K562 (cell line): ENCODE results near the gene BORCS5. TPM values are rescaled to one million over a fixed set of nuclear protein-coding genes. Genes with fewer than 3 reads are reported as not detected.

Experiments
- ATAC-seq: fragments of 200-7000 bp; cut with Tn5 transposase; 3 replicates; pipeline ENCODE4 v1.9.1; 2020; ENCODE audit warnings: moderate library complexity
- Bru-seq: library from RNA; stranded (reverse); fragments of 400-500 nt; gene quantifications from one replicate; lab custom pipeline; 2021; lab: Mats Ljungman, UMichigan
- BruChase-seq, 2 experiments: library from RNA; stranded (reverse); fragments of 400-500 nt; gene quantifications; one replicate each; lab custom pipeline; 2021; lab: Mats Ljungman, UMichigan
- BruUV-seq: library from RNA; stranded (reverse); fragments of 400-500 nt; replicated peaks from 2 replicates; lab custom pipeline; 2021; lab: Mats Ljungman, UMichigan
- CTCF ChIA-PET: fragments of 300-600 bp; formaldehyde crosslinking; extraction: SDS; loops from one replicate; lab custom pipeline; 2021; ENCODE audit warnings: low intra/inter-chr PET ratio; lab: Yijun Ruan, JAX
- POLR2A ChIA-PET: fragments of 300-600, 350-650 bp; sonication (Branson Sonifier 250); formaldehyde crosslinking; extraction: SDS; loops from one replicate; lab custom pipeline; 2021; ENCODE audit warnings: antibody characterized with exemption, inconsistent platforms; lab: Yijun Ruan, JAX
- DNase-seq, 4 experiments: peaks; one replicate each; pipeline versions ENCODE4 v3.0.0 to v3.0.0-alpha.2; 2011 to 2018; ENCODE audit warnings: low spot score in 3 of 4, mixed read lengths in 3 of 4; ENCODE audit errors: extremely low read depth in 1 of 4
- FAIRE-seq: peaks from 2 replicates; lab custom pipeline; 2011; peaks lifted over from hg19 to GRCh38; lab: Jason Lieb, UNC
- H2AFZ ChIP-seq: 2 replicates; pipeline ENCODE4 v1.6.0; 2011; ENCODE audit warnings: low read depth, low read length, control low read depth, inconsistent platforms
- H3K27ac ChIP-seq: fragments of 200-600 bp; 3 replicates; pipeline ENCODE4 v1.8.0; 2011; ENCODE audit warnings: low read depth, mild to moderate bottlenecking, control low read depth, inconsistent platforms, low read length, moderate library complexity, mixed read lengths; ENCODE audit errors: extremely low read depth
- H3K27me3 ChIP-seq, 2 experiments: fragments of 300-600 bp in 1 of 2; 2 replicates in 1 of 2; 3 replicates in 1 of 2; pipeline versions ENCODE4 v1.6.0 to v1.8.0; 2011; ENCODE audit warnings: inconsistent platforms in 2 of 2, low read length in 2 of 2, mild to moderate bottlenecking in 1 of 2, mixed read lengths in 1 of 2, moderate library complexity in 1 of 2; ENCODE audit not compliant: control insufficient read depth in 2 of 2, insufficient read depth in 2 of 2
- H3K36me3 ChIP-seq: fragments of 300-600 bp; 3 replicates; pipeline ENCODE4 v1.8.0; 2011; ENCODE audit warnings: mild to moderate bottlenecking, low read length, inconsistent platforms; ENCODE audit not compliant: control insufficient read depth, insufficient read depth
- H3K4me1 ChIP-seq, 2 experiments: fragments of 200-600 bp in 1 of 2; replicated peaks in 1 of 2; 2 replicates in 1 of 2; 3 replicates in 1 of 2; pipeline versions ENCODE4 v1.5.1 to v1.8.0; 2011; ENCODE audit warnings: inconsistent platforms in 2 of 2, low read length in 2 of 2, mild to moderate bottlenecking in 1 of 2, mixed read lengths in 1 of 2, moderate library complexity in 1 of 2; ENCODE audit not compliant: control insufficient read depth in 2 of 2, insufficient read depth in 2 of 2
- H3K4me2 ChIP-seq: 2 replicates; pipeline ENCODE4 v1.6.1; 2011; ENCODE audit warnings: low read length, control low read depth, inconsistent platforms, mixed read lengths; ENCODE audit not compliant: insufficient read depth
- H3K4me3 ChIP-seq: fragments of 200-600 bp; sonication (generic), shearing (Covaris generic); 2 replicates; pipeline ENCODE4 v1.5.1; 2016; ENCODE audit warnings: control low read depth, inconsistent platforms
- H3K79me2 ChIP-seq: fragments of 200-600 bp; 3 replicates; pipeline ENCODE4 v1.8.0; 2011; ENCODE audit warnings: low read length, inconsistent platforms; ENCODE audit not compliant: control insufficient read depth, insufficient read depth
- H3K9ac ChIP-seq, 2 experiments: 2 replicates each; pipeline versions ENCODE4 v1.6.0 to v1.6.1; 2011; ENCODE audit warnings: low read depth in 2 of 2, low read length in 2 of 2, control low read depth in 1 of 2, inconsistent platforms in 1 of 2, mild to moderate bottlenecking in 1 of 2, mixed read lengths in 1 of 2; ENCODE audit not compliant: insufficient read depth in 1 of 2
- H3K9me1 ChIP-seq: one replicate; pipeline ENCODE4 v1.6.0; 2011; ENCODE audit warnings: inconsistent platforms, mild to moderate bottlenecking, low read length, moderate library complexity; ENCODE audit not compliant: control insufficient read depth, insufficient read depth
- H3K9me3 ChIP-seq: replicated peaks from 2 replicates; pipeline ENCODE4 v1.5.1; 2011; ENCODE audit warnings: low read depth, low read length, inconsistent platforms; ENCODE audit not compliant: control insufficient read depth, insufficient read depth
- H4K20me1 ChIP-seq: replicated peaks from 2 replicates; pipeline ENCODE4 v1.6.1; 2011; ENCODE audit warnings: low read length, inconsistent platforms, mixed read lengths; ENCODE audit not compliant: control insufficient read depth, insufficient read depth
- CCNT2 ChIP-seq: IDR thresholded peaks from 2 replicates; pipeline ENCODE4 v1.6.1; 2011; ENCODE audit warnings: borderline replicate concordance, low read depth, mild to moderate bottlenecking, moderate library complexity, mixed read lengths, low read length; ENCODE audit not compliant: insufficient read length; ENCODE audit errors: extremely low read depth
- CHCHD3 ChIP-seq: fragments of 250-450 bp; sonication (Bioruptor Pico); IDR thresholded peaks from 2 replicates; pipeline ENCODE4 v2.1.2; 2022; ENCODE audit warnings: mild to moderate bottlenecking
- GATAD2A ChIP-seq: fragments of 450-650 bp; IDR thresholded peaks from 2 replicates; pipeline ENCODE4 v1.6.1; 2017
- RBBP5 ChIP-seq: fragments of 200-600 bp; sonication (generic); IDR thresholded peaks from 2 replicates; pipeline ENCODE4 v1.6.1; 2012; ENCODE audit warnings: borderline replicate concordance, mild to moderate bottlenecking, low read length, control low read depth, inconsistent platforms; ENCODE audit not compliant: insufficient read depth, poor library complexity, severe bottlenecking
- RBM15 ChIP-seq: fragments of 200-400 bp; formaldehyde crosslinking; IDR thresholded peaks from 2 replicates; pipeline ENCODE4 v1.6.1; 2018; ENCODE audit warnings: mild to moderate bottlenecking, low read length, moderate library complexity; ENCODE audit not compliant: insufficient read depth
- STAG1 ChIP-seq: sonication (generic); formaldehyde crosslinking; IDR thresholded peaks from 2 replicates; pipeline ENCODE4 v1.5.0; 2020; ENCODE audit warnings: missing genetic modification reagents, borderline replicate concordance
- WGBS: fragments of 100-300 bp; shearing (Covaris generic); methylation state at CpG from one replicate; pipeline ENCODE4 v1.1.6; 2016; ENCODE audit warnings: low coverage, mixed read lengths; ENCODE audit not compliant: insufficient coverage; ENCODE audit errors: missing lambda C conversion rate; 5-methylcytosine and 5-hydroxymethylcytosine counted together
- in situ Hi-C: fragments of 300-500 bp; cut with MboI; formaldehyde crosslinking; loops from 4 replicates; pipeline ENCODE4 v1.15.0; 2018; ENCODE audit warnings: inconsistent platforms, mixed read lengths
- intact Hi-C: fragments of 100-400 bp; cut with micrococcal nuclease; formaldehyde crosslinking; loops from 2 replicates; pipeline ENCODE4 v1.14.2; 2022
- long read RNA-seq, 3 experiments: library from polyadenylated mRNA in 2 of 3; library from RNA in 1 of 3; unstranded in 2 of 3; stranded (forward) in 1 of 3; transcript quantifications; one replicate each; pipeline ENCODE4 v2.0.0, GENCODE V29; 2019 to 2022
- polyA minus RNA-seq, 3 experiments: library from RNA; depleted of rRNA, polyadenylated mRNA; stranded (reverse); fragments of >200 nt; gene quantifications; 2 replicates each; pipeline ENCODE4 v1.2.3, GENCODE V29; 2011
- polyA plus RNA-seq, 8 experiments: library from polyadenylated mRNA; depleted of rRNA in 4 of 8; stranded (reverse) in 5 of 8; unstranded in 3 of 8; fragments of >200 nt; fragmentation: Nextera tagmentation in 2 of 8; fragmentation: Illumina TruSeq in 1 of 8; extraction: Ambion mirVana in 2 of 8; extraction: Trizol in 1 of 8; gene quantifications; 2 replicates each; pipeline versions ENCODE4 v1.2.1 to v1.2.3, GENCODE V29; 2011 to 2014; ENCODE audit warnings: inconsistent platforms in 1 of 8, missing spikeins in 1 of 8
- total RNA-seq, 7 experiments: library from RNA; depleted of rRNA in 6 of 7; stranded (reverse); fragments of >200 nt in 6 of 7; fragmentation: Illumina TruSeq in 2 of 7; extraction: Trizol in 2 of 7; gene quantifications; 2 replicates each; pipeline versions ENCODE4 v1.2.1 to v1.2.3, GENCODE V29; 2011 to 2021; ENCODE audit warnings: low replicate concordance in 1 of 7
- TF ChIP-seq, protein P1 (sequence below): fragments of 450-650 bp; IDR thresholded peaks from 2 replicates; pipeline ENCODE4 v1.6.1; 2018; ENCODE audit not compliant: partially characterized antibody
- TF ChIP-seq, protein P2 (sequence below), 2 experiments: fragments of 200-800 bp in 1 of 2; sonication (Bioruptor generic) in 1 of 2; sonication (generic) in 1 of 2; formaldehyde crosslinking in 1 of 2; IDR thresholded peaks in 1 of 2; conservative IDR thresholded peaks in 1 of 2; 2 replicates each; pipeline versions ENCODE4 v1.5.0 to v1.6.1; 2016 to 2020; ENCODE audit warnings: missing compliant biosample characterization in 1 of 2, missing genetic modification characterization in 1 of 2, missing genetic modification reagents in 1 of 2

BORCS5 gene
- 20.7 and 32.7 TPM in 2 replicates for total RNA-seq (2011; cell fraction: chromatin; rRNA removed; ENCODE audit: low replicate concordance)
- 8.8 and 10.3 TPM in 2 replicates for total RNA-seq (2011; cell fraction: nucleolus; rRNA removed)
- 15.6 and 19.1 TPM in 2 replicates for total RNA-seq (2011; cell fraction: nucleoplasm; rRNA removed)
- total RNA-seq (2014; rRNA removed) (5.4 and 8.5 TPM in 2 replicates), total RNA-seq (2014; rRNA removed; fragmentation: Illumina TruSeq; extraction: Trizol) (4.1 and 4.3 TPM in 2 replicates), total RNA-seq (2015; rRNA removed; fragmentation: Illumina TruSeq; extraction: Trizol) (2.4 and 2.6 TPM in 2 replicates), total RNA-seq (2021) (12.4 TPM in 2 replicates), polyA plus RNA-seq (2011; rRNA removed) (6.6 and 7.4 TPM in 2 replicates), polyA plus RNA-seq (2014; fragmentation: Illumina TruSeq; extraction: Trizol) (9.2 and 10.0 TPM in 2 replicates), polyA plus RNA-seq (2014; fragmentation: Nextera tagmentation; extraction: Ambion mirVana) (under 1 TPM; 0.31 to 0.77 TPM), polyA plus RNA-seq (2014; rRNA removed) (8.9 and 11.1 TPM in 2 replicates), polyA minus RNA-seq (2011; rRNA and poly(A)+ RNA removed) (9.9 and 10.6 TPM in 2 replicates), Bru-seq, nascent RNA (percentile 62 among the genes with signal in this experiment), BruChase-seq, experiment 1, labeled RNA remaining after a 2-hour chase (percentile 63 among the genes with signal in this experiment), BruChase-seq, experiment 2, labeled RNA remaining after a 6-hour chase (percentile 59 among the genes with signal in this experiment)
- polyA plus RNA-seq (2011; cell fraction: cytosol; rRNA removed), result 5.9 and 8.6 TPM in 2 replicates
- 7.1 and 10.6 TPM in 2 replicates for polyA plus RNA-seq (2011; cell fraction: nucleus; rRNA removed)
- 5.3 and 7.3 TPM in 2 replicates for polyA plus RNA-seq (2012)
- polyA minus RNA-seq (2011; cell fraction: cytosol; rRNA and poly(A)+ RNA removed), result 11.0 and 11.2 TPM in 2 replicates
- polyA minus RNA-seq (2011; cell fraction: nucleus; rRNA and poly(A)+ RNA removed), result 7.1 and 12.2 TPM in 2 replicates
- long read RNA-seq, experiment 1, full-length matches to known transcripts, result 25 of 36 reads
- long read RNA-seq, experiment 1, partial matches to known transcripts, result 0 of 36 reads
- long read RNA-seq, experiment 1, other reads (novel, unspliced or antisense), result 11 of 36 reads
- long read RNA-seq, experiment 2, full-length matches to known transcripts, result 6 of 8 reads
- long read RNA-seq, experiment 2, partial matches to known transcripts, result 1 of 8 reads
- long read RNA-seq, experiment 2, other reads (novel, unspliced or antisense), result 1 of 8 reads
- long read RNA-seq, experiment 3, full-length matches to known transcripts, result 6 of 7 reads
- long read RNA-seq, experiment 3, partial matches to known transcripts, result 0 of 7 reads
- long read RNA-seq, experiment 3, other reads (novel, unspliced or antisense), result 1 of 7 reads

DNA sequence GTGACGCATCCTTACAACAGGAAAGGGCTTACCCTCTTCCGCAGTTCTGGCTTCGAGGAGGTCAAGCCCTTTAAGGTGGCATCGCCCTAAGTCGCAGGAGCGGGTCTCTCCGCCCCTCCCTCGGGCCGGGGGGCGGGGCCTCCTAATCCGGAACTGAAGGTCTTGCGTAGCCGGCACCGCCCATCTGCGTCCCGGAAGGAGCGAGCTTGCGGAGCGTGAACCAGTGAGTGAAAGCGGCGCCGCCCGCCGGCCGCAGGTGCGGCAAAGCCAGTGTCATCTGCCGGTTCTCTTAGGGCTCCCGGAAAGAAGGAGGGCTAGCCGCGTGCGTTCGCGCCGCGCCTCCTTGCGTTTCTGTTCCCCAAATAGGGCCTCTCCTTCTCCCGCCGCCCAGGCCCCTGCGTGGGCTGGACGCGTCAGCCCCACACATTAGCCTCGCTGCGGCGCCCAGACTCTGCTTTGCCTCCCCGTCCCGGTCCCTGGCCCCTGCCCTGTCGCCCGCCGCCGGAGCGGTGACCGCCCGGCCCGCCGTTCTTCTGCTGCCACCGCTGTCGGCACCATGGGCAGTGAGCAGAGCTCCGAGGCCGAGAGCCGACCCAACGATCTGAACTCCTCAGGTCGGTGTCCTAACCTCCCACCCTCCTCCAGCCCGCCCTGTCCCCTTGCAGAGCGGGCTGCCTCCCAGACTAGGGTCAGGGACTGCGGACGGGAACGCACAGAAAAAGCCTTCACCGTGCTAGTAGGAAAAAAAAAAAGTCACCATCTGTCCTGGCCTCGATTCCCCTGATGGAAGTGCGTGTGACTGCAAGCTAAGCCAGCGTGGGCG, at the start of gene BORCS5:
Gene BORCS5, plus strand, starts transcription at position 183 of the 823 bp plus-strand sequence. Its CDS starts 374 bp downstream, at position 557.
- Histone ChIP-seq H3K4me1 (peaks cover 20 to 26% of the 10 kb centered on the region in 2 experiments; a peak in 4 of 5 replicates), H4K20me1 (no peaks in the 10 kb centered on the region), H3K79me2 (peaks cover 33% of the 10 kb centered on the region), H3K4me3 (peak within 1 kb of the TSS; percentile 86), H3K9me1 (no peaks in the 10 kb centered on the region), H3K27ac (peak within 1 kb of the TSS; percentile 92), H3K9ac (peak within 1 kb of the TSS; percentile 91 to 99), H3K27me3 (no peaks in the 10 kb centered on the region), H3K4me2 (peak within 1 kb of the TSS; percentile 93), H3K36me3 (no peaks in the 10 kb centered on the region; the same call in 1 of the 3 replicates), H2AFZ (peak within 1 kb of the TSS; percentile 87), H3K9me3 (0 out of 2 replicates have a peak, but pooled peaks cover 2% of the 10 kb centered on the region)
- ATAC-seq, result peak; percentile 93
- DNase-seq, result peak; percentile 89 to 97 (median 90)
- WGBS, result under 1% methylated on average over 28 of the region's 72 CpGs
- ChIA-PET CTCF (no interaction called here), POLR2A (interaction anchor here (0.6 to 1.8 kb wide), 14 partner anchors 10 to 380 kb away, joined by 3 to 6 read pairs (median 4); no protein-coding TSS in a partner anchor)
- BruUV-seq, result no TSS peak
- intact Hi-C loops, result loop anchor here (10.0 kb wide), 1 partner anchor 358 kb away; the partner anchor contains the start of gene CDKN1B
- FAIRE-seq, result peak; percentile 90
- in situ Hi-C loops, result no loop called here
- 0 out of 2 replicates have a peak, but pooled peaks have one; percentile 23 for TF ChIP-seq STAG1 (CRISPR knock-in tag)
- TF ChIP-seq GATAD2A, result no peak
- TF ChIP-seq RBM15, result no peak
- TF ChIP-seq, protein P1, sequence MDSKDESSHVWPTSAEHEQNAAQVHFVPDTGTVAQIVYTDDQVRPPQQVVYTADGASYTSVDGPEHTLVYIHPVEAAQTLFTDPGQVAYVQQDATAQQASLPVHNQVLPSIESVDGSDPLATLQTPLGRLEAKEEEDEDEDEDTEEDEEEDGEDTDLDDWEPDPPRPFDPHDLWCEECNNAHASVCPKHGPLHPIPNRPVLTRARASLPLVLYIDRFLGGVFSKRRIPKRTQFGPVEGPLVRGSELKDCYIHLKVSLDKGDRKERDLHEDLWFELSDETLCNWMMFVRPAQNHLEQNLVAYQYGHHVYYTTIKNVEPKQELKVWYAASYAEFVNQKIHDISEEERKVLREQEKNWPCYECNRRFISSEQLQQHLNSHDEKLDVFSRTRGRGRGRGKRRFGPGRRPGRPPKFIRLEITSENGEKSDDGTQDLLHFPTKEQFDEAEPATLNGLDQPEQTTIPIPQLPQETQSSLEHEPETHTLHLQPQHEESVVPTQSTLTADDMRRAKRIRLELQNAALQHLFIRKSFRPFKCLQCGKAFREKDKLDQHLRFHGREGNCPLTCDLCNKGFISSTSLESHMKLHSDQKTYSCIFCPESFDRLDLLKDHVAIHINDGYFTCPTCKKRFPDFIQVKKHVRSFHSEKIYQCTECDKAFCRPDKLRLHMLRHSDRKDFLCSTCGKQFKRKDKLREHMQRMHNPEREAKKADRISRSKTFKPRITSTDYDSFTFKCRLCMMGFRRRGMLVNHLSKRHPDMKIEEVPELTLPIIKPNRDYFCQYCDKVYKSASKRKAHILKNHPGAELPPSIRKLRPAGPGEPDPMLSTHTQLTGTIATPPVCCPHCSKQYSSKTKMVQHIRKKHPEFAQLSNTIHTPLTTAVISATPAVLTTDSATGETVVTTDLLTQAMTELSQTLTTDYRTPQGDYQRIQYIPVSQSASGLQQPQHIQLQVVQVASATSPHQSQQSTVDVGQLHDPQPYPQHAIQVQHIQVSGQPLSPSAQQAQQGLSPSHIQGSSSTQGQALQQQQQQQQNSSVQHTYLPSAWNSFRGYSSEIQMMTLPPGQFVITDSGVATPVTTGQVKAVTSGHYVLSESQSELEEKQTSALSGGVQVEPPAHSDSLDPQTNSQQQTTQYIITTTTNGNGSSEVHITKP, result peak; percentile 66
- peak; percentile 96 for TF ChIP-seq RBBP5
- 0 out of 2 replicates have a peak, but pooled peaks have one; percentile 26 for TF ChIP-seq CHCHD3 (CRISPR knock-in tag)
- TF ChIP-seq, protein P2, sequence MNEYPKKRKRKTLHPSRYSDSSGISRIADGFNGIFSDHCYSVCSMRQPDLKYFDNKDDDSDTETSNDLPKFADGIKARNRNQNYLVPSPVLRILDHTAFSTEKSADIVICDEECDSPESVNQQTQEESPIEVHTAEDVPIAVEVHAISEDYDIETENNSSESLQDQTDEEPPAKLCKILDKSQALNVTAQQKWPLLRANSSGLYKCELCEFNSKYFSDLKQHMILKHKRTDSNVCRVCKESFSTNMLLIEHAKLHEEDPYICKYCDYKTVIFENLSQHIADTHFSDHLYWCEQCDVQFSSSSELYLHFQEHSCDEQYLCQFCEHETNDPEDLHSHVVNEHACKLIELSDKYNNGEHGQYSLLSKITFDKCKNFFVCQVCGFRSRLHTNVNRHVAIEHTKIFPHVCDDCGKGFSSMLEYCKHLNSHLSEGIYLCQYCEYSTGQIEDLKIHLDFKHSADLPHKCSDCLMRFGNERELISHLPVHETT (CRISPR knock-in tag; conservative IDR thresholded peaks at IDR 0.05 in 1 of 2, IDR thresholded peaks at IDR 0.05 in 1 of 2), result peak in 1 of 2 experiments; percentile 68; a peak in 2 of 4 replicates
- peak; percentile 49 for TF ChIP-seq CCNT2
